ENCODE results near the gene WDR36.

GRCh38 chr5:111066261-111066938 is 25.7 kb upstream of the WDR36 start:
- no peak for TF ChIP-seq GATA2 (IDR thresholded peaks at IDR 0.05; ENCODE audit: low read depth, low read length)
- TF ChIP-seq GATA3 (IDR thresholded peaks at IDR 0.05; ENCODE audit: low read depth, low read length), result no peak

Data from SH-SY5Y (cell line).